Vagina (tissue), 2 donors: ENCODE data around the gene ANO1. TPM values are rescaled to one million over a fixed set of nuclear protein-coding genes. Genes with fewer than 3 reads are reported as not detected.

Experiments used
- DNase-seq, 2 donors: peaks; one replicate each; pipeline ENCODE4 v3.0.0-alpha.2; 2017; ENCODE audit errors: extremely low spot score in 2 of 2
- H3K27ac ChIP-seq: fragments of 200-600 bp; sonication (generic); one replicate; pipeline ENCODE4 v1.5.1; 2019
- H3K27me3 ChIP-seq: fragments of 200-600 bp; sonication (generic); one replicate; pipeline ENCODE4 v1.5.1; 2019
- H3K36me3 ChIP-seq, 2 donors: fragments of 200-600 bp; sonication (generic); one replicate each; pipeline ENCODE4 v1.5.1; 2017 to 2019
- H3K4me1 ChIP-seq: fragments of 200-600 bp; sonication (generic); one replicate; pipeline ENCODE4 v1.5.1; 2019
- H3K4me3 ChIP-seq, 2 donors: fragments of 200-600 bp; sonication (generic); 1 replicate in 1 of 2; 2 replicates in 1 of 2; pipeline ENCODE4 v1.5.1; 2016 to 2019
- H3K9me3 ChIP-seq: fragments of 200-600 bp; sonication (generic); one replicate; pipeline ENCODE4 v1.5.1; 2019
- CTCF ChIP-seq, 3 experiments: fragments of 450-650 bp in 2 of 3; fragments of 200-600 bp in 1 of 3; sonication (generic) in 1 of 3; IDR thresholded peaks; one replicate each; pipeline ENCODE4 v1.5.1; 2017 to 2019; ENCODE audit warnings: antibody characterized with exemption in 3 of 3, mild to moderate bottlenecking in 2 of 3, moderate library complexity in 2 of 3
- POLR2A ChIP-seq, 2 donors: fragments of 450-650 bp; IDR thresholded peaks; one replicate each; pipeline ENCODE4 v1.6.1; 2017; ENCODE audit warnings: antibody characterized with exemption in 2 of 2, mild to moderate bottlenecking in 2 of 2, moderate library complexity in 2 of 2
- POLR2AphosphoS5 ChIP-seq, 2 donors: sonication (generic); formaldehyde crosslinking; IDR thresholded peaks; one replicate each; pipeline ENCODE4 v1.9.0; 2017; ENCODE audit warnings: antibody characterized with exemption in 2 of 2, mild to moderate bottlenecking in 2 of 2, low read depth in 1 of 2; ENCODE audit not compliant: insufficient read depth in 1 of 2
- intact Hi-C: fragments of 100-400 bp; cut with DNase I; formaldehyde crosslinking; loops from one replicate; pipeline ENCODE4 v1.15.1; 2023
- total RNA-seq: library from RNA; depleted of rRNA; stranded (reverse); fragments of >200 nt; gene quantifications from one replicate; pipeline ENCODE4 v1.2.3, GENCODE V29; 2016

The ANO1 gene
- total RNA-seq, 1 donor from 2014 or later = 40.8 TPM

GRCh38 chr11:70119502-70119901 lies 41.4 kb downstream of the ANO1 start:
- Histone ChIP-seq H3K36me3 (no peaks in the 10 kb centered on the region), H3K27ac (no peak overlapping the region), H3K4me3 (no peak overlapping the region), H3K9me3 (no peaks in the 10 kb centered on the region), H3K4me1 (no peaks in the 10 kb centered on the region), H3K27me3 (no peaks in the 10 kb centered on the region)
- TF ChIP-seq POLR2A (IDR thresholded peaks at IDR 0.05) = no peak
- TF ChIP-seq POLR2AphosphoS5 (IDR thresholded peaks at IDR 0.05; ENCODE audit: insufficient read depth in 1 of 2, low read depth in 1 of 2) = no peak
- no peak for TF ChIP-seq CTCF (IDR thresholded peaks at IDR 0.05)
- no peak for DNase-seq
- intact Hi-C loops = no loop called here

GRCh38 chr11:70120674-70121073 lies 42.6 kb downstream of the ANO1 start:
- Histone ChIP-seq H3K4me3 (no peak overlapping the region), H3K9me3 (no peaks in the 10 kb centered on the region), H3K27ac (no peak overlapping the region), H3K4me1 (no peaks in the 10 kb centered on the region), H3K36me3 (no peaks in the 10 kb centered on the region), H3K27me3 (no peaks in the 10 kb centered on the region)
- TF ChIP-seq POLR2AphosphoS5 (IDR thresholded peaks at IDR 0.05; ENCODE audit: insufficient read depth in 1 of 2, low read depth in 1 of 2) (no peak), POLR2A (IDR thresholded peaks at IDR 0.05) (no peak), CTCF (IDR thresholded peaks at IDR 0.05) (no peak)
- intact Hi-C loops = no loop called here
- DNase-seq = no peak

- DNase-seq = no peak
- intact Hi-C loops = no loop called here
- Histone ChIP-seq H3K4me3 (no peak overlapping the region), H3K9me3 (no peaks in the 10 kb centered on the region), H3K27ac (no peak overlapping the region), H3K27me3 (no peaks in the 10 kb centered on the region), H3K36me3 (no peaks in the 10 kb centered on the region), H3K4me1 (no peaks in the 10 kb centered on the region)
- TF ChIP-seq POLR2A (IDR thresholded peaks at IDR 0.05) (no peak), POLR2AphosphoS5 (IDR thresholded peaks at IDR 0.05; ENCODE audit: insufficient read depth in 1 of 2, low read depth in 1 of 2) (no peak), CTCF (IDR thresholded peaks at IDR 0.05) (no peak)
These were observed 44.5 kb downstream of the ANO1 start for GRCh38 chr11:70122490-70123198.

GRCh38 chr11:70123711-70124110 lies 45.6 kb downstream of the ANO1 start:
- no peak for DNase-seq

More at GRCh38 chr11:70123711-70124110, 45.6 kb downstream of the ANO1 start:
- H3K36me3 ChIP-seq = no peaks in the 10 kb centered on the region
- TF ChIP-seq POLR2A (IDR thresholded peaks at IDR 0.05) = no peak
- TF ChIP-seq POLR2AphosphoS5 (IDR thresholded peaks at IDR 0.05; ENCODE audit: insufficient read depth in 1 of 2, low read depth in 1 of 2) = no peak
- no peak for TF ChIP-seq CTCF (IDR thresholded peaks at IDR 0.05)
- H3K4me1 ChIP-seq = no peaks in the 10 kb centered on the region
- no peak overlapping the region for H3K4me3 ChIP-seq
- H3K27ac ChIP-seq = peak overlapping the region; percentile 13
- no peaks in the 10 kb centered on the region for H3K9me3 ChIP-seq
- H3K27me3 ChIP-seq = no peaks in the 10 kb centered on the region
- intact Hi-C loops = no loop called here
